Fibroblast of lung (primary cell): ENCODE results near the gene KLK5.
"Not testable (repeated sequence)": the region's sequence is repeated elsewhere in the genome, so short reads cannot be mapped to it uniquely, and the experiment has no call there.

Experiments
- CTCF ChIP-seq, 2 donors: IDR thresholded peaks in 1 of 2; conservative IDR thresholded peaks in 1 of 2; 1 replicate in 1 of 2; 2 replicates in 1 of 2; pipeline ENCODE4 v1.5.1; 2011 to 2012; ENCODE audit warnings: low read length in 2 of 2, control low read depth in 1 of 2, inconsistent platforms in 1 of 2, low read depth in 1 of 2, mild to moderate bottlenecking in 1 of 2
- EZH2 ChIP-seq: IDR thresholded peaks from 2 replicates; pipeline ENCODE4 v1.5.1; 2012; ENCODE audit warnings: low read length, control low read depth, mild to moderate bottlenecking; ENCODE audit errors: missing control alignments

- not testable (repeated sequence) for TF ChIP-seq CTCF (conservative IDR thresholded peaks at IDR 0.05 in 1 of 2, IDR thresholded peaks at IDR 0.05 in 1 of 2; ENCODE audit: low read depth in 1 of 2, low read length in 2 of 2); EZH2
Observed at GRCh38 chr19:50984416-50984815, 31.6 kb upstream of the KLK5 start.
